SU-DHL-6 (cell line): Measurements from ENCODE around the gene SLC25A48.

Source experiments
- CTCF ChIP-seq: fragments of 200-600 bp; sonication (generic); IDR thresholded peaks from one replicate; pipeline ENCODE4 v1.5.1; 2017; ENCODE audit warnings: antibody characterized with exemption, mild to moderate bottlenecking, low read length, moderate library complexity; ENCODE audit not compliant: insufficient read depth, poor library complexity, severe bottlenecking
- EZH2phosphoT487 ChIP-seq: fragments of 200-600 bp; sonication (generic), shearing (Covaris generic); conservative IDR thresholded peaks from 2 replicates; pipeline ENCODE4 v1.6.1; 2018; ENCODE audit warnings: mild to moderate bottlenecking, antibody characterized with exemption, low read length, moderate library complexity, mixed read lengths

GRCh38 chr5:135878156-135878620 lies 43.7 kb downstream of the SLC25A48 start:
- TF ChIP-seq CTCF (no peak), EZH2phosphoT487 (no peak)
